GM19239 (cell line): ENCODE data around the gene COX5B.
A peak's percentile ranks its signal among the peaks of the same experiment; 100 is the strongest.

Experiments
- DNase-seq: peaks from one replicate; pipeline ENCODE4 v3.0.0; 2011; ENCODE audit warnings: low spot score; ENCODE audit not compliant: insufficient read length
- FAIRE-seq: peaks from 2 replicates; lab custom pipeline; 2011; peaks lifted over from hg19 to GRCh38; lab: Jason Lieb, UNC

The COX5B gene

DNA sequence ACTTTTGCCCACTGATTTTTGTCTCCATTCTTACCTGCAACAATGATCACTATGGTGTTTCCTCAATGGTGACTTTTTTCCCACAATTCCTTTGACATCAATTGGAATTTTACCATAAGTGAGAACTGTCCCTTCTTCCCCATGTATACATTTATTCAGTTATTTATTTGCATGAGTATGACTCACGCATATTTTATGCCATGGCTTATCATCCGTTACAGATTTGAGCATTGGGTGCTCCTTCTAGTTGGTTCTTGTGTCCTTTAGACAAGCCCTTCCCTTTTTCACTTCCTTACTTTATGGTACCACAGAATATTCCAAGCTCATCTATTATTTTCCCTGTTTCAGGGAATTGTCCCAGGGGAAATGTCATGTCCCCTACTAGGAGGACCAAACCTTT lies 7.6 kb downstream of the COX5B start:
- DNase-seq (no peak), FAIRE-seq (no peak)

DNA sequence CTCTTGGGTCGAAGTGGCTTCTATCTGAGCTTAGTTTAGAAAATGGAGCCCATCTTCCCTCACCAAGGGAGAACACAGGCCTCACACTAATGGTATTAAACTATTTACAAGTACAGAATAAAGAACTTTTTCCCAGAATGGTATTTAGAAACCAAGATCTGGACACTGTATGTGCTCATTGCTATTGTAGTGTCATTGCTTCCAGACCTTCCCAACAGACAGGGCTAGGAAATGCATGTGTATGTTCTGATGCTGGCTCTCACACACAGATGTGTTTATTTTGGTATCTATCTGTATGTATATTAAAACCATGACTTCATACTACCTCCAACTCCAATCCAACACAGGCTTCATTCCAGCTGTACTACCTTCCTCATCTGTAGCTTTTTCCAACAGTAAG lies 8.0 kb downstream of the COX5B start:
- FAIRE-seq (no peak), DNase-seq (no peak)

DNA sequence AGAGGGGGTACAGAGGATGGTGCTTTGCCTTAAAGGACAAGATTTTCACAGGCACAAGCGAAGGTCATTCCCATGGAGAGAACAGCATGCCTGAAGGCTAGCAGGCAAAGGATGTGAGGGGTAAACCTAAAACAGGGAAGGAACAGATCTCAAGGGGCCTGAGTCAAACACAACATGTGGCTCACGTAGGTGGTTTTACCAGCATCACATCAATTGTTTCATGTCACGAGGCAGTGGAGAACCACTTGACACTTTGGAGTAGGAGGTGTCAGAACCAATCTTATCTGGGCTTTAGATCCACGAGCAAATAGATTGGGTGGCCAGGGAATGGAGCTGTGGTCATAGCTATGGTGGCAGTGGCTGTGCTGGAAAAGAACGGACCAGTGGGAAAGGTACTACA lies 8.4 kb downstream of the COX5B start:
- FAIRE-seq: no peak
- no peak for DNase-seq

DNA sequence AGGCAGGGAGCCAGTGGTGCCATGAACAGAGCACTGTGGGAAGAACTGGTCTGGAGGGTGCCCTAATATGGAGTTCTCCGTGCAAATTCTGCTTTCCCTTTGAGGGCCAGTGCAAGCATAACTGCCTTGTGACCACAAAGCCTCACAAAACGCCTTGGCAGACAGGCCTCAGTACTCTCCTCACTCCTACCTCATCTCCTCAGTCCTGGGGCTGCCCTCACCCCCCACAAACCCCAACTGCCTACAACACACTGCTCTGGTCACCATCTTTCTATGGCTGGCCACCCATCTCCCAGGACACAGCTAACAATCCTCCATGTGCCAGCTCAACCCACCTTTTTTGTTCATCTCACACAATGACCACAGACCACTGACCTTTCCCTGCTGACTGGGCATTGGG lies 8.9 kb downstream of the COX5B start:
- no peak for DNase-seq
- no peak for FAIRE-seq

DNA sequence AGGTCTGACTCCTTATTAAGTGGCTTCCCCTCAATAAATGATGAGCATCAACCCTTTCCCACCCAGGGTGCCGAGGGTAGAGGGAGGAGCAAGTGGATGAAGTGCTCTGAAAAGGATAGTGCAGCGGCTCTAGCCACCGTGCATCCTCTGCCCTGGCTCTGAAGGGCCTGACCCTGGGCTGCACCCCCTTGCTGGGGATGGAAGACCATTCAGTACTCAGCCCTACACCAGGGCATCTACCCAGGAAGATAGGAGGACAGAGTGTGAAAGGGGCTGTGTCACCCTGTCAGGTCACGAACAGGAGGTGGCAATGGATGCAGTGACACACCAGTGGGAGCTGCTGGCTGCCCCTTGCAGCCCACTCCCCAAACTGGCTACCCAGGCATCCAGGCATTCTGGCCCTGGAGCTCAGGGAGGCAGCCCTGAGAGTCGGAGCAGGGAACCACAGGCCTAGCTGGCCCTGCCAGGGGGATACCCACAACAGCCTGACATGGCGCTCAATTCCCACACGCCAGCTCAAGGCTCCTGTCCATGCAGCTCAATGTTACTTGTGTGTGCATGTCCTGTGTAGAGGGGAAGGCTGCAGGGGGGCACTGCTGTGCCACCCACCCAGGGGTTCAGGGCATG lies 10.4 kb downstream of the COX5B start:
- DNase-seq (no peak), FAIRE-seq (no peak)

DNA sequence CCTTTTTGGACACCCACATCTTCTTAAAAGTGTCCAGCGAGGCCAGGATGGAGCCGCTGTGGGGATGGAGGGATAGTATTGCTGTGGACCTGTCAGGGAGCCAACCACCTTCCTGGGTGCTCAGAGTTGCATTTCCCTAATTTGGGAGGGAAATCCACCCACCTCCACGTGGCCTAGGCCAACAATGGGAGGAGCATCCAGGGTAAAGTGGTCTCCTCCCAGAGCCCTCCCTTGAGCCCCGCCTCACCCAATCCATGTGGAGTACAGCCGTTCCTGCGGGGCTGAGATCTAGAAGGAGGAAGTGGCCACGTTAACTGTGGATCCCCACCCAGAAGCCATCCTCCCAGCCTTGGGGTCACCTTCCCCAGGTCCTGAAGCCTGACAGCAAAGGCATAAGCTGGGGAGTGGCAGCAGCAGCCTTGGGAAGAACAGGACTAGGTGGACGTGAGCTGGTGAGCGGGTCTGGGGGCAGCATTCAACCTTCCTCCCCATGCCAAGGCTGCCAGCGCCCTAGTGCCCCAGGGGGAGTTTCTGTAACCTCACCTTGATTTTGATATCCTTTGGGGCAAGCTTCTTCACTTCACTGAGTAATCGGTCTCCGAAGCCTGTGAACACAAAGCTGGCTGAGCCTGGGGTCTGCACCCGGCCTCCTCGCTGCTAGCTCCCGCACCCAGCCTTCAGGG lies 11.2 kb downstream of the COX5B start:
- FAIRE-seq (no peak), DNase-seq (no peak)

DNA sequence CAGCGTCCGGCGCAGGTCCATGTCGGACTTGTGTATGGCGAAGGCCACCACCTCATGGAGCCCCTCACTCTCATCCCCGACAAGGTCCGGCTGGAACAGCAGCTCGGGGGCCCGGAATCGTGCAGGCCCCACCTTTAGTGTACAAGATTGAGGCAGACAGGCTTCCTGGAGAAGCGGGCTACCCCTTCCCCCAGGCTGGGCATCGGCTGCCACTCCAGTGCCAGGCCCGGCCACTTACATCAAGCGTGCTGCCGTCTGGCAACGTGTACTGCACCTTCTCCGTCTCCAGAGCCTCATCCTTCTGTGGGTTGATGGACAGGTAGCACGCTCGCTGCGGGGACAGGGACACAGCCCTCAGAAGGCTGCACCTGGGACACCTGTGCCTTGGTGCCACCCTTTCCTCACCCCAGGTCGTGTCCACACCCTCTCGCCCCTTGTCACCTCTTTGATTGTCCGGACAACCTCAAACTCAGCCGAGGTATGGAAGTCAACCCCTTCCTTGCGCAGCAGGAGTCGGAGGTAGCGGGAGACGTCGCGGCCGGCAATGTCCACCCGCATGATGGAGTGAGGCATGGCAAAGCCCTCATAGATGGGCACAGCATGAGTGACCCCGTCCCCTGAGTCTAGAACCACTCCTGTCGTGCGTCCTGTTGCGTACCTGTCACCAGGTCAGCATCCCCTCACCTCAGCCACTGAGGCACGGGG lies 12.3 kb downstream of the COX5B start:
- FAIRE-seq (no peak), DNase-seq (no peak)

DNA sequence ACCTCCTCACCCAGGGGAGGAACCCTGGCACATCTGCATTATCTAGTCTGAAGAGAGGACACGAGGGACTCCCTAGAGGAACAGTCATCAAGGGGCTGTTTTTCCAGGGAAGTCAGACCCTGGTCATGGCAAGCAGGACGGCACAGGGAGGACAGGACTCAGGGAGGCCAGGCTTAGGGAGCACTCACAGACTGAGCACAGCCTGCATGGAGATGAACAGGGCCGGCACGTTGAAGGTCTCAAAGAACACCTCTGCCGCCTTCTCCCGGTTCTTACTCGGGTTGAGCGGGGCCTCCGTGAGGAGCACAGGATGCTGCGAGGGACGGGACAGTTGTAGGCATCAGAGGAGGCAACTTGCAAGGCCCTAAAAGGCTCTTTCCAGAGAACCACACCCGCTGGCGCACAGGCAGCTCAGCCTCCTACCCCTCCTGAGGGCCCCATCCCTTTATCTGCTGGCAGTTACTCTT lies 12.9 kb downstream of the COX5B start:
- DNase-seq: no peak
- no peak for FAIRE-seq

DNA sequence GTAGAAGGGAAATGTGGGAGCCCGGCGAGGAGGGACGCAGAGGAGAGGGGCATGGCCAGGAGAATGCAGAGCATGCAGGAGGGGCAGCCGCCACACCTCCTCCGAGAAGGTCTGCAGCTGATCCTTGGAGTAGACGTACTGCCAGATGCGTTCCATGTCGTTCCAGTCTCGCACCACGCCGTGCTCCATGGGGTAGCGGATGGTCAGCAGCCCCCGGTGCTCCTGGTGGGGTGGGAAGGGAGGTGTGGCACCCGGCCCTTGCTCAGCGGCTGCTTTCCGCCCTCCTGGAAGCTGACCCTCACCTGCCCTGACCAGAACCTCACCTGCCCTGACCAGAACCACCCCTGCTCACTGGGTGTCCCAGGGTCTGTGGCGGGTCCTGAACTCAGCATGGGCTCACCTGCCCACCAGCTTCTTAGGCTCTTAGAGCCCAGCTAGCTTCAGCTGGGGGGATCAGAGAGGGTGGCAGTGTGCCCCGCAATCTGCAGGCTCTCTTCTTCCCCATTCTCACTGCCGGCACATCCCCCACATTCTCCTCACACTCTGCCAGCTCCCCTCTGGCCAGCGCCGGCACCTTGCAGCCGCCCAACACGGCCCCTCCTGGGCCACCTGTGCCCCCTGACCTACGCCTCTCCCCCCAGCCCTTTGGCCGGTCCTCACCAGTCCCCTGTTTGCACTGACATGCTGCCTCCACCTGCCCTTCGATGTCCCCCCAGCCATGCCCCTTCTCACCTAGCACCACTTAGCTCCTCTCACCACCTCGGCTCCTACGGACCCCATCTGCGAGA lies 13.6 kb downstream of the COX5B start:
- FAIRE-seq: no peak

DNA sequence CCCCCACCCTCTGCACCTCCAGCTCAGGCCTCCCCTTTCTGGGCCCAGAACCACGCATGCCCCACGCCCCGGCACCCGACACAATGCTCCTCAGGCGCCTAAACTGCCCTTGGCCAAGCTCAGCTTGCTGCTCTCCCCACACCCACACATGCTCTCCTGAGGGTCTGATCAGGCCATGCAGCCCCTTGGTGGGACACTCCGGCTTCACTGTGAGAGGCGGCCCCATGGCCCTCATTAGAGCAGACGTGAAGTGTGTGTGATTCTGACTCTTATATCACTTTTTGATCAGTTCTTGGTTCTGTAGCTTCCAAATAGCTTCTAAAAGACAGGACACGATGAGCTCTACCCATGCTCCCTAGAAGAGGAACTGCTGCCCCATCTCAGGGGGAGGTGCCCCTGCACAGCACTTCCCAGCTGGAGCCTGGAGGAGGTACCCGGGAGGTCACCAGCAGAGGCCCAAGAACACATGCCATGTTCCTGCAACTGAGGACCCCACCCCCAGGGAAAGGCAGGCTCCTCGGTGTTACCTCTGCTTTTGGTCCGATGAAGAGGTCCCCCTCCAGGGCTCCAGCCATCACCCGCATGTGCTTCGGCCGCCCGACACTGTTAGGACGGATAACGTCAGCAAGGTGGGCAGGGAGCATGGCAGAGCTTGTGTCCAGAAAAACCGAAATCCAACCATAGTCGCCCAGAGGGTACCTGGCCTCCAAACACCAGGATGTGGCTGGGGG lies 14.3 kb downstream of the COX5B start:
- no peak for DNase-seq

More for the DNA sequence above, 13.6 kb downstream of the COX5B start:
- DNase-seq: no peak

DNA sequence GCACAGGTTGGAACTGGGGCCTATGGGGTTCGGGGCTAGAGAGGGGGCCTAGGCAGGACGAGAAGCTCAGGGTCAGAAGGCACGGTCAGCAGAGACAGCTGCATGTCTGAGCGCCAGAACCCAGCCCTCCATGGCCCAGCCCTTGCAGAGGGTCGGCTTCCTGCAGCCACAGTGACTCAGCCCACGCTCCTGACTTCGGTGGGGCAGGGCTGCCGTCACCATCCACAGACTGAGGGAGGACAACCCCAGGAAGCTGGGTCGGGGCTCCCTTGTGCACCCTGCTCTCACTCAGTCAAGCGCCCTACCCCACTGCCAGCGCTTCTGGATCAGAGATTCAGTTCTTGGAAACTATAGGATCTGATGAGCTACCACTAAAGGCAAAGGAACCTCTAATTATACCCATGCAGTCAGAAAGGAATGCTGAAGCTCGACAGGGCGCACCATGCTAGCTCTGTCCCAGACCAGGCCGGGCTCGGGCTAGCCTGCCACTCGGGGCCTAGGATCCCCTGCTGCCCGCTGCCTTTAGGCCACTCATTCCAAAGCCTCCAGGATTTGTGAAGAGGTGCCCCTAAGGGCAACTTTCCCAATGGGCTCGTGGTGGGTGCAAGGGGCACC lies 15.0 kb downstream of the COX5B start:
- DNase-seq: no peak

More for the DNA sequence above, 14.3 kb downstream of the COX5B start:
- FAIRE-seq: no peak

DNA sequence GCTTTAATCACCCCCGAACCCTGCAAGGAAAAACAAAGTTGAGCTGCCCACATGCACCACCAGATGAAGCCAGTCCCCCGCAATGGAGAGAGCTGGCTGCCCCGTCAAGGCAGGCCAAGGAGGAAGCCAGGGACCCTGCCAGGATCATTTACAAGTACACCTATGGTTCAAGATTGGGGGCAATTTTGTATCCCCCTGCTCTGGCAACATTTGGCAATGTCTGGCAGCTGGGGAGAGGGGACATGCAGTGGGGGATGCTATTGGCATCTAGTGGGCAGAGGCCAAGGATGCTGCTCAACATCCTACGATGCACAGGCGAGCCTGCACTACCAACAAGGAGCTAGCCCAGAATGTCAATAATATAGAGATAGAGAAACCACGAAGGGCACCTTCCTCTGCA lies 16.1 kb downstream of the COX5B start:
- DNase-seq (no peak), FAIRE-seq (no peak)

More for the DNA sequence above, 15.0 kb downstream of the COX5B start:
- FAIRE-seq: no peak

DNA sequence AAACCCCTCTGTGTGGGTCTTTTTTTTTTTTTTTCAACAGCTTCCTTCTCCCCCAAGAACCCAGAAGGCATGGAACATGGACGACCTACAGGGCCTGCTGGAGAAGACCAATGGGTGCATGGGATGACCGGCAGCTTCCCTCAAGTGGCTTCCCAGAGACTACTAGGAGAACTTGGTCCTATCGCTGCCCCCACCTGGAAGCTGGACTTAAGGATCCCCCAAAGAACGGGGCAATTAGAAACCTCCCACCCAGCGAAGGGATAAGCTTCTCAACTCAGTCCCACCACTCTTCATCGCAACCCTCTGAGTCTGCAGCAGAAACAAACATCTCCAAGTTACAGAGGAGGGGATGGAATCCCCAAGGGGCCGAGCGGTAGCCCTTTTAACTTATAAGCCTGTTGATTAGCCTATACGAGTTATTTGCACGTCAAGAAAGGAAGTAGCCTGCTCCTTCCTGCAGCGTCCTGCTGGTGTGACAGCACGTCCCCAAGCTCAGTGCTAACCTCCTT lies 16.6 kb downstream of the COX5B start:
- peak; percentile 65 for DNase-seq
- FAIRE-seq: no peak

DNA sequence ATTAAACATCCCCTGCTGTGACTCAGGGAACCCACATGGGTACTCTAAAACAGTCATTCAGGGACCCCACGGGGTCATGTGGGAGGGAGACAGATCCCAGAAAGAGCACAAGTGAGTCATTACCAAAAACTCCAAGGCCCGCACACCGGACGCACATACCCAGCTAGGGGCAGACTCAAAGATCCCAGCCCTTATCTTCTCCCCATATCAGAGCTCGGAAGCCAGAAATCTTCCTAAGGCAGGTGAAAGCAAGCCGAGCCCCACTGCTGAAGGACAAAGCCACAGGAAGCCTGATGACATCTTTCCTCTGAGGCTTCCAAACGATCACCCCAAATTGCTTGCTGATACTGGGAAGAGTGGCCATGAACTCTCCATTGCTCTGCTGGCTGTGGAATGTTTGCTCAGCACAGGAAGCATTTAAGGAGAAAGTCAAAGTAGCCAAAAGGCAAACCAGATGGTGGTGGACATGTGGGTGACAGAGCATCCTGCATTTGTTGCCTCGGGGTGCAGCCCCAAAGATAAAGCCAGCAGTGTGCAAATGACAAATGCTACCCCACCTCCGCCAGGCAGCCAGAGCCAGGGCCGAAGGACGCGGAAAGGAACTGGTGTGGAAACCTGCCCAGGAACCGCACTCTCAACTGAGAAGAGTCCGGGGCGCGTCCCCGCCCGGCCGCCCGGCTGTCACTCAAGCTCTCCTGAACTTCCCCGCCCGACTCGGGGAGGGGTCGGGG lies 17.2 kb downstream of the COX5B start:
- FAIRE-seq (peak; percentile 84), DNase-seq (peak; percentile 69)

DNA sequence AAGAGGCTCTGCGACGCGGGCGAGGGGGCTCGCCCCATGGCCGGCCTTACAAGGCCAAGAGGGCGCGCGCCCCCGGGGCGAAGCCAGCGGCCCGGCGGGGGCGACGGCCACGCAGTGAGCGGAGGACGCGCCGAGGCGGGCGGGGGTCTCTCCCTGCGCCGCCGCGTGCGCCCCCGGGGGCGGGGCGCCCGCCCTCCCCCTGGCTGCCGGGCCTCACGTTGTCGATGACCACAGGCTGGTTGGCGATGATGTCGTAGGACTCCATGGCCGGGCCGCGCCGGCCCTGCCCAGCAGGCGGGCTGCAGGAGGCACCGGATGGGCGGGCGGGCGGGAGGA lies 17.7 kb downstream of the COX5B start:
- no peak for FAIRE-seq
- no peak for DNase-seq

DNA sequence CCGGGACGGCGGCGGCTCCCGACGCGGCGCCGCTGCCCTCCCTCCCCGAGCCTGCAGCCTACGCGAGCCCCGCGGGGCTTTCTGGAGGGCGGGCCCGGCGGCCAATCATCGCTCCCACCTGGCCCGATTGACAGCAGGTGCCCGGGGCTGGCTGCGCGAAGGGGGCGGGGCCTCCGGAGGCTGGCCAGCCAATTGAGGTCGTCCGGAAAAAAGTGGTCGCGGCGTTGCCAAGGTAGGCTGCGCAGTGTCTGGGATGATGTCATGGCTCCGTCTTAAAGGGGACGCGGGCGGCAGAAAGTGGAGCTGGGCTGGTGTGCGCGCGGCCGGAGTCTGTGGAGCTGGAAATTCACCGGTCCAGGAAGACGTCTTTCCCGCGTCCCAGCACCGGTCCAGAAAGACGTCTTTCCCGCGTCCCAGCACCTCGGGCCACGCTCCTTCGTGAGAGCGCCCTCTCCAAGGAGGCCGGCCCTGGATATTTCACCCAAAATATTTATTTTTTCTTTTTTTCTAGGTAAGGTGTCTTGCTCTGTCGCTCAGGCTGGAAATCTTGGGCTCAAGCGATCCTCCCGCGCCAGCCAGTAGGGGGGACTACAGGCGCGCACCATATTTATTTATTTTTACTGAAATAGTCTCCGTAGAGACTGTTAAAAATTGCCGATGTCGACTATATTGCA lies 18.2 kb downstream of the COX5B start, which contains the start of gene ACTR1B:
Gene ACTR1B, minus strand, starts transcription at position 83 of the 674 bp plus-strand sequence. CDS start 154 bp downstream, outside the sequence.
- peak; percentile 89 for FAIRE-seq
- DNase-seq: peak; percentile 92

DNA sequence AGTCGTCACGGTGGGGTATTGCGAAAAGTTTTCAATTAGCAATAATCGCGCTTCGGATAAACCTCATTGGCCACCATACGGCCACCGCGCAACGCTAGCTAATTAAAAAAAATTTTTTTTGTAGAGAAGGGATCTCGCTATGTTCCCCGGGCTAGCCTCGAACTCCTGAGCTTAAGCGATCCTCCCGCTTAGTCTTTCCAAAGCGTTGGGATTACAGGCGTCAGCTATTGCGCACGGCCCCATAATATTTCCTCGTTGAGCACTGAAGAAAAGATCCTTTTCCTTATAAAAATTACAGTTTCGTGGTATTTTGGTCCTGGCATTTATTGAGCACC lies 18.7 kb downstream of the COX5B start:
- no peak for FAIRE-seq
- DNase-seq: no peak

DNA sequence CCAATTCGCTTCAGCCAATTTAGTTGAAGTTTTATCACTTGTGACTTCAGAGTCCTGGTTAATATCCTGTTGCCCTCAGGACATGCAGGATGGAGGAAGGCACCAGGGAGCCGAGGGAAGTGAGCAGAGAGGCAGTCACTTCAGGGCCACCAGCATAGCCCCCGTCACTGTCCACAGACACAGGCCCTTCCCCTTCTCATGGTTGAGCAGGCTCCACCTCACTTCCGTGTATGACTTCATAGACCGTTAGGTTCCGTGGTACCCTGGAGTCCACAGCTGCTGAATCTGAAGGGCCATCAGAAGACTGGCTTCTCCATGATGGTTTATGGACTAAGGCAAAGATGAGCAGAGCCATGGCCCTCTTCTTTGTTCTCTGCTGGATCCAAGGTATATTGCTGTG lies 23.6 kb downstream of the COX5B start, which contains the start of gene C2orf92:
Gene C2orf92, plus strand, starts transcription at position 266 of the 400 bp plus-strand sequence. Its CDS starts 76 bp downstream, at position 342.
- DNase-seq (no peak), FAIRE-seq (no peak)
